H7 (cell line): ENCODE results near the gene PNPLA8. TPM values are rescaled to one million over a fixed set of nuclear protein-coding genes. Genes with fewer than 3 reads are reported as not detected.

Source experiments
- DNase-seq: peaks from one replicate; pipeline ENCODE4 v3.0.0; 2012
- H3K27me3 ChIP-seq: 2 replicates; pipeline ENCODE4 v1.6.0; 2011; ENCODE audit warnings: mild to moderate bottlenecking, low read length; ENCODE audit not compliant: control insufficient read depth, insufficient read depth
- H3K36me3 ChIP-seq: replicated peaks from 2 replicates; pipeline ENCODE4 v1.5.1; 2011; ENCODE audit warnings: low read length; ENCODE audit not compliant: control insufficient read depth, insufficient read depth
- H3K4me3 ChIP-seq: 2 replicates; pipeline ENCODE4 v1.5.1; 2011; ENCODE audit warnings: low read depth, mild to moderate bottlenecking, control low read depth, low read length, moderate library complexity; ENCODE audit not compliant: insufficient read depth
- total RNA-seq: library from RNA; depleted of rRNA; stranded (reverse); fragments of >200 nt; shearing (Covaris generic); gene quantifications from 2 replicates; pipeline ENCODE4 v1.2.3, GENCODE V29; 2014; rRNA removed

The PNPLA8 gene
- total RNA-seq, 1 experiment from 2014 or later = 15.1 TPM

DNA sequence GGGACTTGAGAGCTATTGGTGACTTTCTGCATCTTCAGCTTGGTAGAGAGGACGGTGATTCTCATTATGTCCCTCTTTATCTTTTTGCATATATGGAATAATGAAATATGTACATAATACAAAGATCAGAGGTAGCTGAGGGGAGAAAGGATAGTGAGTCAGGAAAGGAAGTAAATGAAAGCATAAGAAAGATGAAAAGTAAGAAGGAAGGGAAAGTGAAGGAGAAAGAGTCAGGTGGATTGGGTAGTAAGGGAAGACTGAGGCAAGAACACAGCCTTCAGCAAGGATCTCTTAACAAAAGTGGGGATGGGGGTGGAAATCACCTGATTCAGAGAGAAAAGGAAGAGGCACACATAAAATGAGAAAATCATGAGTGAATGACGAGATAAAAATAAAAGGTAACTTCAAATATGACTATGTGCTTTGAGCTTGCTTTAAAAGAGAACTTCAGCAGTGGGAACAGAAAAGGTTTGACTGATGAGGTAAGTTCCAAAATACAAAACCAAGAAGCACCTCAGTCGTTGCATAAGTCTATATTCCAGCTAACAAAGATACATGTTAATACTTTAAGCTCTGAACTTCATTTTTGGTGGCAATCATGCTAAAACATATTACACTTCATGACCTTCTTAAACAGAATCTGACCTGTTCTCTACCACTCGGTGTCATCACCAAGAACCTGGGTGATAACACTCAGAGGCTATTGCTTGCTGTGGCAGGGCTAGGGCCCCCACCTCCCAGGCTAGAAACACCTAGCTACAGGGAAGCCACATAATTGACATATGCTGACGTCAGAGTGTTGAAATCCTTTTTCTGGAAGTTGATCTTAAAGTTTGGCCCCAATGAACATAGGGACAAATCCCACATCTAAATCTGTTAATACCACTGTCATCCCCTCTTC is 102.6 kb downstream of the PNPLA8 start:
- Histone ChIP-seq H3K4me3 (no peak overlapping the region), H3K36me3 (no peaks in the 10 kb centered on the region), H3K27me3 (no peaks in the 10 kb centered on the region)
- DNase-seq = no peak

GRCh38 chr7:108421720-108422331 is 104.1 kb downstream of the PNPLA8 start:
- no peak overlapping the region for H3K4me3 ChIP-seq
- DNase-seq = no peak
- H3K27me3 ChIP-seq = no peaks in the 10 kb centered on the region
- no peaks in the 10 kb centered on the region for H3K36me3 ChIP-seq

Other genes starting within 250 kb of the PNPLA8 start
- gene NRCAM, start 69.7 kb downstream of the PNPLA8 start, total RNA-seq = 0.38 and 1.8 TPM in 2 replicates
- 11.9 and 15.6 TPM in 2 replicates for gene THAP5, start 43.6 kb upstream of the PNPLA8 start, total RNA-seq
- 14.7 and 18.5 TPM in 2 replicates for gene DNAJB9, start 43.7 kb upstream of the PNPLA8 start, total RNA-seq